WI38 (cell line): ENCODE results near the gene KRTAP10-8.
"Not testable (repeated sequence)": the region's sequence is repeated elsewhere in the genome, so short reads cannot be mapped to it uniquely, and the experiment has no call there.

ENCODE experiments used
- H3K4me3 ChIP-seq: 2 replicates; pipeline ENCODE4 v1.5.1; 2011; ENCODE audit warnings: low read depth, mild to moderate bottlenecking, control low read depth, low read length
- CTCF ChIP-seq: IDR thresholded peaks from 2 replicates; pipeline ENCODE4 v1.5.1; 2012; ENCODE audit warnings: low read depth, mild to moderate bottlenecking, control low read depth, low read length

The KRTAP10-8 gene

GRCh38 chr21:44590311-44590721 is 21.6 kb upstream of the KRTAP10-8 start:
- no peak overlapping the region for H3K4me3 ChIP-seq
- TF ChIP-seq CTCF: no peak

GRCh38 chr21:44590897-44591800 is 20.7 kb upstream of the KRTAP10-8 start:
- not testable (repeated sequence) for H3K4me3 ChIP-seq

GRCh38 chr21:44591801-44592130 is 20.1 kb upstream of the KRTAP10-8 start:
- H3K4me3 ChIP-seq: not testable (repeated sequence)

- H3K4me3 ChIP-seq: no peak within 1 kb of the TSS
- TF ChIP-seq CTCF: no peak
These were observed 19.2 kb upstream of the KRTAP10-8 start, which contains the start of gene KRTAP10-6 for GRCh38 chr21:44592446-44593311. Gene KRTAP10-6, minus strand, starts transcription at chr21:44592505. Its CDS starts 21 bp downstream, at chr21:44592484.

GRCh38 chr21:44593598-44594405 is 18.1 kb upstream of the KRTAP10-8 start:
- TF ChIP-seq CTCF: no peak
- H3K4me3 ChIP-seq: no peak overlapping the region

- TF ChIP-seq CTCF: no peak
- H3K4me3 ChIP-seq: no peak overlapping the region
These were observed 17.4 kb upstream of the KRTAP10-8 start for GRCh38 chr21:44594406-44594916.

GRCh38 chr21:44595524-44595923 is 16.4 kb upstream of the KRTAP10-8 start:
- no peak for TF ChIP-seq CTCF
- no peak overlapping the region for H3K4me3 ChIP-seq
